ENCODE results near the gene S100A10.

Gene S100A10

DNA sequence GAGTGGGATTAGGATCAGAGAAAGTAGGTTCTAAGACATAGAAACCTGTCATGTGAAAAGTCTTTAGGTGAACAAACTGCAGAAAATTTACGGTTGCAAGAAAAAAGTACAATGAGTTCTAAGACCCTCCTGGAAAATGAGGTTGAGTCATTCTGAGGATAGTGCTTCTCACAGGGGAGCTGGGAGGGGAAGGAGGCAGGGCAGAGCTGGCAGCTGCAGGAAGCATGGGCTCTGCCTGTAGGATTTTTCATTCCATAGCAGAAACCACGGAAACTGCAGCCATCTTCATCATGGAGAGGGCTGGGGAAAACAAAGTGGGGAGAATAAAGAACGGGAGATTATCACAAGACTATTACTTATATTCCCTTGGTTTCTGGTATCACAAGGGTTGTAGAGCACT lies 58.5 kb downstream of the S100A10 start:
- Histone ChIP-seq H3K4me2 (no peak overlapping the region), H3K4me1 (ENCODE audit: low read depth, poor library complexity, severe bottlenecking) (peaks cover 3% of the 10 kb centered on the region), H3K79me2 (ENCODE audit: insufficient read depth, low read depth) (no peaks in the 10 kb centered on the region), H3K9ac (no peak overlapping the region), H3K27ac (no peak overlapping the region), H3K36me3 (ENCODE audit: insufficient read depth) (no peaks in the 10 kb centered on the region), H3K4me3 (IDR thresholded peaks at IDR 0.05; ENCODE audit: insufficient read depth, low read depth, low read length) (no peak overlapping the region), H4K20me1 (ENCODE audit: insufficient read depth) (no peaks in the 10 kb centered on the region), H2AFZ (ENCODE audit: low read depth) (no peak overlapping the region), H3K27me3 (ENCODE audit: insufficient read depth, low read depth) (no peaks in the 10 kb centered on the region)
- TF ChIP-seq, protein P1, sequence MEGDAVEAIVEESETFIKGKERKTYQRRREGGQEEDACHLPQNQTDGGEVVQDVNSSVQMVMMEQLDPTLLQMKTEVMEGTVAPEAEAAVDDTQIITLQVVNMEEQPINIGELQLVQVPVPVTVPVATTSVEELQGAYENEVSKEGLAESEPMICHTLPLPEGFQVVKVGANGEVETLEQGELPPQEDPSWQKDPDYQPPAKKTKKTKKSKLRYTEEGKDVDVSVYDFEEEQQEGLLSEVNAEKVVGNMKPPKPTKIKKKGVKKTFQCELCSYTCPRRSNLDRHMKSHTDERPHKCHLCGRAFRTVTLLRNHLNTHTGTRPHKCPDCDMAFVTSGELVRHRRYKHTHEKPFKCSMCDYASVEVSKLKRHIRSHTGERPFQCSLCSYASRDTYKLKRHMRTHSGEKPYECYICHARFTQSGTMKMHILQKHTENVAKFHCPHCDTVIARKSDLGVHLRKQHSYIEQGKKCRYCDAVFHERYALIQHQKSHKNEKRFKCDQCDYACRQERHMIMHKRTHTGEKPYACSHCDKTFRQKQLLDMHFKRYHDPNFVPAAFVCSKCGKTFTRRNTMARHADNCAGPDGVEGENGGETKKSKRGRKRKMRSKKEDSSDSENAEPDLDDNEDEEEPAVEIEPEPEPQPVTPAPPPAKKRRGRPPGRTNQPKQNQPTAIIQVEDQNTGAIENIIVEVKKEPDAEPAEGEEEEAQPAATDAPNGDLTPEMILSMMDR (conservative IDR thresholded peaks at IDR 0.05; ENCODE audit: low read depth, low read length): no peak

DNA sequence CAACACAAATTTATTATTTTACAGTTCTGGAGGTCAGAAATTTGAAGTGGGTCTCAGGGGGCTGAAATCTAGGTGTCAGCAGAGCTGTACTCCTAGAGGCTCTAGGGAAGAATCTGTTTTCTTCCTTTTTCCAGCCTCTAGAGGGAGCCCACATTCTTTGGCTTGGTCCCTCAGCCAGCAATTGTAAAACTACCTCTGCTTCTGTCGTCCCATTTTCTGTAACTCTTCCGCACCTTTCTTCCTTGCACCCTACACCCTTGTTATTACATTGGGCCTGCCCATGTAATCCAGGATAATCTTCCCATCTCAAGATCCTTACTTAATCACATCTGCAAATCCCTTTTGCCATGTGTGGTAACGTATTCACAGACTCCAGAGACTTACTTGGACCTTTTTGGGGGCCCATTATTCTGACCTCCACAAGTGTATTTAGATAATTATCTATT lies 59.6 kb downstream of the S100A10 start:
- H3K4me2 ChIP-seq: peak overlapping the region; percentile 2; the same call in 1 of the 2 replicates
- no peaks in the 10 kb centered on the region for H3K79me2 ChIP-seq (ENCODE audit: insufficient read depth, low read depth)
- peak overlapping the region; percentile 32 for H3K4me3 ChIP-seq (IDR thresholded peaks at IDR 0.05; ENCODE audit: insufficient read depth, low read depth, low read length)
- H3K4me1 ChIP-seq (ENCODE audit: low read depth, poor library complexity, severe bottlenecking): peaks cover 3% of the 10 kb centered on the region
- no peak overlapping the region for H3K27ac ChIP-seq
- H2AFZ ChIP-seq (ENCODE audit: low read depth): peak overlapping the region; percentile 38
- no peaks in the 10 kb centered on the region for H3K27me3 ChIP-seq (ENCODE audit: insufficient read depth, low read depth)
- no peaks in the 10 kb centered on the region for H4K20me1 ChIP-seq (ENCODE audit: insufficient read depth)
- TF ChIP-seq, protein P1 (conservative IDR thresholded peaks at IDR 0.05; ENCODE audit: low read depth, low read length): peak; percentile 99
- no peaks in the 10 kb centered on the region for H3K36me3 ChIP-seq (ENCODE audit: insufficient read depth)
- H3K9ac ChIP-seq: no peak overlapping the region

Measured in KMS-11 (cell line).